ENCODE results near the gene MAML3. TPM values are rescaled to one million over a fixed set of nuclear protein-coding genes. Genes with fewer than 3 reads are reported as not detected.

Gene MAML3
- total RNA-seq, 1 donor = 0.72 TPM

GRCh38 chr4:139869810-139870209 is 284.2 kb downstream of the MAML3 start:
- H3K27me3 ChIP-seq (ENCODE audit: insufficient read depth, low read length) = no peaks in the 10 kb centered on the region
- H3K4me2 ChIP-seq (ENCODE audit: insufficient read depth, low read length) = no peak overlapping the region
- no peaks in the 10 kb centered on the region for H3K79me2 ChIP-seq (ENCODE audit: insufficient read depth, low read length)
- H3K27ac ChIP-seq (ENCODE audit: low read depth, low read length) = no peak overlapping the region
- H3K4me1 ChIP-seq (ENCODE audit: insufficient read depth, low read length) = no peaks in the 10 kb centered on the region
- H4K20me1 ChIP-seq (ENCODE audit: insufficient read depth, low read length) = no peaks in the 10 kb centered on the region
- no peak for DNase-seq (ENCODE audit: insufficient read length, low spot score, missing footprints)
- H3K9me3 ChIP-seq (ENCODE audit: low read depth, low read length) = no peaks in the 10 kb centered on the region
- no peak for TF ChIP-seq CTCF (IDR thresholded peaks at IDR 0.05; ENCODE audit: extremely low read depth, low read depth, low read length)
- no peak overlapping the region for H3K4me3 ChIP-seq (ENCODE audit: insufficient read depth, low read length)
- no peak overlapping the region for H2AFZ ChIP-seq (ENCODE audit: low read length)
- no peaks in the 10 kb centered on the region for H3K36me3 ChIP-seq (ENCODE audit: insufficient read depth, low read length)

GRCh38 chr4:139866276-139866962 is 287.6 kb downstream of the MAML3 start:
- no peak overlapping the region for H2AFZ ChIP-seq (ENCODE audit: low read length)

GRCh38 chr4:139865537-139865936 is 288.4 kb downstream of the MAML3 start:
- Histone ChIP-seq H3K36me3 (ENCODE audit: insufficient read depth, low read length) (no peaks in the 10 kb centered on the region), H3K9me3 (ENCODE audit: low read depth, low read length) (no peaks in the 10 kb centered on the region), H3K4me2 (ENCODE audit: insufficient read depth, low read length) (no peak overlapping the region), H3K4me3 (ENCODE audit: insufficient read depth, low read length) (no peak overlapping the region), H3K27me3 (ENCODE audit: insufficient read depth, low read length) (no peaks in the 10 kb centered on the region), H3K27ac (ENCODE audit: low read depth, low read length) (no peak overlapping the region), H4K20me1 (ENCODE audit: insufficient read depth, low read length) (no peaks in the 10 kb centered on the region), H3K4me1 (ENCODE audit: insufficient read depth, low read length) (no peaks in the 10 kb centered on the region), H3K79me2 (ENCODE audit: insufficient read depth, low read length) (no peaks in the 10 kb centered on the region), H2AFZ (ENCODE audit: low read length) (no peak overlapping the region)
- TF ChIP-seq CTCF (IDR thresholded peaks at IDR 0.05; ENCODE audit: extremely low read depth, low read depth, low read length) = no peak
- DNase-seq (ENCODE audit: insufficient read length, low spot score, missing footprints) = no peak

More at GRCh38 chr4:139866276-139866962, 287.6 kb downstream of the MAML3 start:
- no peaks in the 10 kb centered on the region for H3K9me3 ChIP-seq (ENCODE audit: low read depth, low read length)
- no peaks in the 10 kb centered on the region for H3K4me1 ChIP-seq (ENCODE audit: insufficient read depth, low read length)
- H3K79me2 ChIP-seq (ENCODE audit: insufficient read depth, low read length) = no peaks in the 10 kb centered on the region
- no peaks in the 10 kb centered on the region for H4K20me1 ChIP-seq (ENCODE audit: insufficient read depth, low read length)
- H3K27ac ChIP-seq (ENCODE audit: low read depth, low read length) = no peak overlapping the region
- TF ChIP-seq CTCF (IDR thresholded peaks at IDR 0.05; ENCODE audit: extremely low read depth, low read depth, low read length) = no peak
- DNase-seq (ENCODE audit: insufficient read length, low spot score, missing footprints) = no peak
- H3K4me2 ChIP-seq (ENCODE audit: insufficient read depth, low read length) = no peak overlapping the region
- H3K4me3 ChIP-seq (ENCODE audit: insufficient read depth, low read length) = no peak overlapping the region
- no peaks in the 10 kb centered on the region for H3K27me3 ChIP-seq (ENCODE audit: insufficient read depth, low read length)
- H3K36me3 ChIP-seq (ENCODE audit: insufficient read depth, low read length) = no peaks in the 10 kb centered on the region

- H4K20me1 ChIP-seq (ENCODE audit: insufficient read depth, low read length) = no peaks in the 10 kb centered on the region
- H3K36me3 ChIP-seq (ENCODE audit: insufficient read depth, low read length) = no peaks in the 10 kb centered on the region
- no peak overlapping the region for H3K4me2 ChIP-seq (ENCODE audit: insufficient read depth, low read length)
- no peak overlapping the region for H3K4me3 ChIP-seq (ENCODE audit: insufficient read depth, low read length)
- TF ChIP-seq CTCF (IDR thresholded peaks at IDR 0.05; ENCODE audit: extremely low read depth, low read depth, low read length) = no peak
- DNase-seq (ENCODE audit: insufficient read length, low spot score, missing footprints) = no peak
- H3K4me1 ChIP-seq (ENCODE audit: insufficient read depth, low read length) = no peaks in the 10 kb centered on the region
- H3K27me3 ChIP-seq (ENCODE audit: insufficient read depth, low read length) = no peaks in the 10 kb centered on the region
- H3K79me2 ChIP-seq (ENCODE audit: insufficient read depth, low read length) = no peaks in the 10 kb centered on the region
- no peak overlapping the region for H3K27ac ChIP-seq (ENCODE audit: low read depth, low read length)
- no peaks in the 10 kb centered on the region for H3K9me3 ChIP-seq (ENCODE audit: low read depth, low read length)
- no peak overlapping the region for H2AFZ ChIP-seq (ENCODE audit: low read length)
These were observed 290.5 kb downstream of the MAML3 start for GRCh38 chr4:139863531-139863930.

Measured in osteoblast (primary cell).